Stimulated activated CD4-positive, alpha-beta T cell treated with anti-CD3 and anti-CD28 coated beads, Interleukin-2, amount 100 ng/mL, for 24 hours (primary cell): ENCODE data around the gene NCAPD2.

Experiments
- DNase-seq, 2 donors: peaks; one replicate each; pipeline ENCODE4 v3.0.0-alpha.2; 2020

The NCAPD2 gene

DNA sequence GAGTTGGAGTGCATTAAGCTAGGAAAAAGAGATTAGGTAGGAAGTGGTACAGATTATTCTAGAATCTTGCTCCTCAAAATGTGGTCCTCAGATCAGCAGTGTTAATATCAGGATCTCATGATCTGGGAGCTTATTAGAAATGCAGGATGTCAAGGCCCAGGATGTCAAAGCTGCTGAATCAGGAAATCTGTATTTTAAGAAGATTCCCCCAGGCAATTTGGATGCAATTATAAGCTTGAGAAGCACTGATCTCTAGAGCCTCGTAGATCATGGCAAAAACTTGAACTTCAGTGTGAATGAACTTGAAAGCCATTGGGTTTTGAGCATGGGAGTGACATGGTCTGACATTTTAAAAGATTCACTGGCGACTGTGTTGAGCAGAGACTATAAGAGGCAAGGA lies 6.6 kb downstream of the NCAPD2 start:
- DNase-seq = no peak

DNA sequence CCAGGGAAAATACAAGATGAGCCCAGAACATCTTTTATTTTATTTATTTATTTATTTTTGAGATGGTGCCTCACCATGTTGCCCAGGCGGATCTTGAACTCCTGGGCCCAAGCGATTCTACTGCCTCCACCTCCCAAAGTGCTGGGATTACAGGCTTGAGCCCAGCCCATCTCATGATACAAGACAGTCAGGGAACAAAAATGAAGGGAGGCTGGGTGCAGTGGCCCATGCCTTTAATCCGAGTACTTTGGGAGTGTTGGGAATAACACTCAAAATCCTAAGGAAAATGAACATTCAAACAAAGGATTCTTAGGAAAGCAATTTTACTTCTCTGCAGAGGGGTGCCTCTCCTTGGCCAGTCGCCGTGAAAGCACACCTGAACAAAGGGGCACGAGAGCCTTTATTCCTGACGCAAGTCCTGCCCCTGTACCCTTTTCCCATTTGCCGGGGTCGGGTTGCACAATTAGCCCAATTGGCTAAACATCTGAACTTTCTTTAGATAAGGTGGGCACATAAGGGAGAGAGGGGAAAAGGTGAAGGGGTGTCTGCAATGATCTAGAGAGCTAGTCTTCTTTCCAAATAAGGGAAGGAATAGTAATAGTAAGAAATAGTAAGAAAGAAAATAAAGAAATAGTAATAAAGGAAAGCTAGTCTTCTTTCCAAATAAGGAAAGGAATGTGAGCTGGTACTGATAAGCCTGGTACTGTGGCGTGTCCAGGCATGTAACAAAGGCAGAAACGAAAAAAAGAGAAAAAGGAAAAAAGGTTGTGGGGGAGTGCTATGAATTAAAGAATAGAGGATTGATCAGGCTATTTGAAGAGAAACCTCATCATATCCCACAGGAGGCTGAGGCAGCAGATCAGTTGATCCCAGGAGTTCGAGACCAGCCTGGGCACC lies 13.4 kb downstream of the NCAPD2 start:
- no peak for DNase-seq

DNA sequence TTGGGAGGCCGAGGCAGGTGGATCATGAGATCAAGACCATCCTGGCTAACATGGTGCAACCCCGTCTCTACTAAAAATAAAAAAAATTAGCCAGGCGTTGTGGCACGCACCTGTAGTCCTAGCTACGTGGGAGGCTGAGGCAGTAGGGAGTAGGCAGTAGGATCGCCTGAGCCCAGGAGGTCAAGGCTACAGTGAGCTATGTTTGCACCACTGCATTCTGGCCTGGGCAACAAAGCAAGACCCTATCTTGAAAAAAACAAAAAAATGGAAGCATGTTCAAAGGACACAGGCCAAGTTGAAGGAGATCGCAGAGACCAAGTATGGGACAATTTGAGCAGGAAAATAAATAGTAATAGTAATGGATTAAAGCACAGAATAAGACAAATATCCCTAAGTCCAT lies 14.2 kb downstream of the NCAPD2 start:
- DNase-seq = no peak

GRCh38 chr12:6520186-6520585 lies 26.3 kb downstream of the NCAPD2 start:
- no peak for DNase-seq

DNA sequence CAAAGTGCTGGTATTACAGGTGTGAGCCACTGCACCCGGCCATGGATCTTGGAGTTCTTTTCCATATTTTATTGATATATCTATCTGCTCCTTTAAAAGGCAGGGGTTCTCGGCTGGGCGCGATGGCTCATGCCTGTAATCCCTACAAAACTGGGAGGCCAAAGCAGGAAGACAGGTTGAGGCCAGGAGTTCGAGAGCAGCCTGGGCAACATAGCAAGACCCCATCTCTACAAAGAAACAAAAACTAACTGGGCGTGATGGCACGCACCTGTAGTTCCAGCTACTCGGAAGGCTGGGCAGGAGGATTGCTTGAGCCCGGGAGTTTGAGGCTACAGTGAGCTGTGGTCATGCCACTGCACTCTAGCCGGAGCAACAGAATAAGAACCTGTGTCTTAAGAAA lies 28.3 kb downstream of the NCAPD2 start:
- DNase-seq = no peak

DNA sequence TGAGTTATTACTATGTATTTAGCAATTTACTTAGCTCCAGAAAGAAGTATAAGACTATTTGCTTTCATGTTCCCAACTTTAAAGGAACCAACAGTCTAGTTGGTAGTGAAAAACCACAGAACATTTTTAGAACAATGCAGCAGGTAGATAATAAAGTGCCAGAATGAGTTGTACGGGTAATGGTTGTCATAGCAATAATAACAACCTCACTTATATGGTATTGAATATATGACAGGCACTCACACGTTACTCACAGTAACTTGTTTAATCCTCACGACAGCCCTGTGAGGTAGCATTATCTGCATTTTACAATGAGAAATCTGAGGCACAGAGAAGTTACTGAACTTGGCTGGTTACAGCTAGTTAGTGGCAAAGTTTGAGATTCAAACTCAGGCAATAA lies 29.8 kb downstream of the NCAPD2 start:
- DNase-seq = no peak

DNA sequence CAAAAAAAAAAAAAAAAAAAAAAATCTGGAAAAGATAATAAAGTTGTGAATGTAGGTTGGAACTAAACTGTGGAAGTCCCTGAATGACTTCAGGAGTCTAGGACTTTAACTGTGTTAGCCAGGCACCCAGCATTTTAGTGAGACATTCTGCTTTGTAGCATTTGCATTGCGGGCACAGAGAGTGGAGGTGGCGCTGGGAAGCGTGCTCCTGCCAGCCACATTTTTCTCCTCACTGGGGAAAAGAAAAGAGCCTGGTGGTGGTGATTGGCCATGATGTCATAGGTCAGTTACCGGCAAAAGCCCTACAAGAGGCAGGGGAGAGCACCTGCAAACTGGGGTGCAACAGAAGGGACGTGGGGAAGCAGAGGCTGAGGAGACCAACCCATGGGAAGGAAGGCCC lies 30.7 kb downstream of the NCAPD2 start:
- DNase-seq = no peak

- DNase-seq = no peak
Observed at GRCh38 chr12:6526201-6526600, 32.3 kb downstream of the NCAPD2 start.

GRCh38 chr12:6526766-6527525 lies 33.0 kb downstream of the NCAPD2 start:
- DNase-seq = no peak

DNA sequence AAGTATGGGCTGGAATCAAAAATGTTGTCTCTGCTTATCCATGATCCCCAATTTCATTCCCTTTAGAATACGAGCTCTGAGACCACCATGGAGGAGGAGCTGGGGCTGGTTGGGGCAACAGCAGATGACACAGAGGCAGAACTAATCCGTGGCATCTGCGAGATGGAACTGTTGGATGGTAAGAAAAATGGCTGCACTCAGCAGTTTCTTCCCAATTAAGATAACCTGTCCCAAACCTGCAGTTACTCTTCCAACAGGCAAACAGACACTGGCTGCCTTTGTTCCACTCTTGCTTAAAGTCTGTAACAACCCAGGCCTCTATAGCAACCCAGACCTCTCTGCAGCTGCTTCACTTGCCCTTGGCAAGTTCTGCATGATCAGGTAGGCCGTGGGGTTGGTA lies 33.8 kb downstream of the NCAPD2 start:
- no peak for DNase-seq

DNA sequence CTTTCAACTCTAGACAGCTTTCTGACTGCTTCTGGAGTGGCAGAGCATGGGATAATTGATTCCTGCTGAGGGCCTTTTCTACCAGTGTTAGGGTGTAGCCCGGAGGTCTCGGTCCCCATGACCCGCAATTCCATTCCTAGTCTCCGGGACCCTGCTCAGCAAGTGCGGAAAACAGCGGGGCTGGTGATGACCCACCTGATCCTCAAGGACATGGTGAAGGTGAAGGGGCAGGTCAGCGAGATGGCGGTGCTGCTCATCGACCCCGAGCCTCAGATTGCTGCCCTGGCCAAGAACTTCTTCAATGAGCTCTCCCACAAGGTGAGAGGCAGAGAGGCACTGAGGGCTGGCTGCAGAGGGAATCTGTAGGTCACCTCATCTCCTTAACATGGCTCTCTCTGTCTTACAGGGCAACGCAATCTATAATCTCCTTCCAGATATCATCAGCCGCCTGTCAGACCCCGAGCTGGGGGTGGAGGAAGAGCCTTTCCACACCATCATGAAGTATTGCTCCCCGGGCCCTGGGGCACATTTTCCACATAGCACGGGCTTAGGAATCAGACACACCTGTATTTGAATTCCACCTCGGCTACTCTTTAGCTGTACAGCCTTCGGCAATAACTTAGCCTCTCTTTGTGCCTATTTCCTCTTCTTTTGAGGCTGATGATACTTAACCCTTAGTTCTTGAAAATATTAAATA lies 34.8 kb downstream of the NCAPD2 start:
- no peak for DNase-seq

- DNase-seq = no peak
Observed at GRCh38 chr12:6529291-6529737, 35.4 kb downstream of the NCAPD2 start.

- DNase-seq = no peak
Observed at GRCh38 chr12:6530576-6531260, 36.8 kb downstream of the NCAPD2 start.

DNA sequence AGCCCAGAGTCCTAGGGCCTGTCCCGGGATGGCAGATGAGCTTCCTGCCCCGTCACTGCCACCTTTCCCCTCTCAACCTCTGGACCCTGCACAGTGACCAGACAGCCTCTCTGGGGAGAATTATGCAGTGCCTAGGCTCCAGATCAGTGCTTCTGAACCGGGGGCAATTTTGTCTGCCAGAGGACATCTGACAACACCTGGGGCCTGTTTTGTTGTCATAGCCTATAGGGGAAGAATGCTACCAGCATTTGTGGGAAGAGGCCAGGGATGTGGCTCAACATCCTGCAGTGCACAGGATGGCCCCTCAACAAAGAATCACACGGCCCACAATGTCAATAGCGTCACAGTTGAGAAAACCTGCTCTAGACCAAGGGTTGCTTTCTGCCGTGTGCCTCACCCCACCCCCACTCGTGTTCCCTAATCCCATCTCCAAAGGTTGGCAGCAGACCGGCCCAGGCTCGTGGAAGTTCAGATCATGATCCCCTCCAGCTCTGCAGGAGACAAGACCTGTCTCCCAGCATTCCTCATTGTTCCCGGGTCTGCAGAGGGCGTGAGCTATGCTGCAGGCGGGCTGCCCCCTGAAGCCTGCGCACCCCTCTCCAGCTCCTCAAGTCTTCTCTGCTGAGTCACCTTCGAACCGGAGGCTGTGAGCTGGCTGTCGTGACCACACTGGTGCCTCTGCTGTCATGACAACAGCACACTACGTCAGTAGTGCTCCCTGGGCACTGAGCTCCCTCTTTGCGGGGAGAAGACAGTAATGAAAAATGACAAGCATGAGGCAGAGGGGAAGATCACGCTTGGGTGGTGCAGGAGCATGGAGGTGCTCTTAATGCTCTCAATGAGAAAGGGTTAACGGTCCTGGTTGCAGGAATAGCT lies 38.4 kb downstream of the NCAPD2 start:
- peak; percentile 83 to 84 for DNase-seq

DNA sequence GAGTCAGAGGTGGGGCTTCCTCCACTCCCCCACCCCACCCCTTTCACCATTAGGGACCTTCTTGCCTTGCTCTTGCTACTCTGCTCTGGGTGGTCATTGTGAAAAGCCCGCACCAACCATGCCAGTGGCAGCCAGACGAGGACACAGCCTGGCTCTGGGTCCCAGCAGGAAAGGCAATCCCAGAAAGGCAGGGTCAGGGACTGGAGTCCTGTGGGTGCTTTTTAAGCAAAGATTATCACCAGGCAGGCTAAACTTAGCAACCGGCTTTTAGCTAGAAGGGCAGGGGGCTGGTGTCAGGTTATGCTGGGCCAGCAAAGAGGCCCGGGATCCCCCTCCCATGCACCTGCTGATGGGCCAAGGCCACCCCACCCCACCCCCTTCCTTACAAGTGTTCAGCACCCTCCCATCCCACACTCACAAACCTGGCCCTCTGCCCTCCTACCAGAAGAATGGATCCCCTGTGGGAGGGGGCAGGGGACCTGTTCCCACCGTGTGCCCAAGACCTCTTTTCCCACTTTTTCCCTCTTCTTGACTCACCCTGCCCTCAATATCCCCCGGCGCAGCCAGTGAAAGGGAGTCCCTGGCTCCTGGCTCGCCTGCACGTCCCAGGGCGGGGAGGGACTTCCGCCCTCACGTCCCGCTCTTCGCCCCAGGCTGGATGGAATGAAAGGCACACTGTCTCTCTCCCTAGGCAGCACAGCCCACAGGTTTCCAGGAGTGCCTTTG lies 39.2 kb downstream of the NCAPD2 start:
- DNase-seq = peak; percentile 58 to 73

GRCh38 chr12:6533653-6533922 lies 39.7 kb downstream of the NCAPD2 start:
- no peak for DNase-seq

- peak; percentile 90 to 91 for DNase-seq
Observed at GRCh38 chr12:6533923-6534694, 40.2 kb downstream of the NCAPD2 start, which contains the start of gene GAPDH. Gene GAPDH (plus strand): TSS chr12:6534517. CDS start chr12:6534833, 316 bp downstream.

- no peak for DNase-seq
Observed at GRCh38 chr12:6534695-6534944, 40.7 kb downstream of the NCAPD2 start.

GRCh38 chr12:6534945-6535696 lies 41.2 kb downstream of the NCAPD2 start:
- DNase-seq = peak; percentile 78 to 83

DNA sequence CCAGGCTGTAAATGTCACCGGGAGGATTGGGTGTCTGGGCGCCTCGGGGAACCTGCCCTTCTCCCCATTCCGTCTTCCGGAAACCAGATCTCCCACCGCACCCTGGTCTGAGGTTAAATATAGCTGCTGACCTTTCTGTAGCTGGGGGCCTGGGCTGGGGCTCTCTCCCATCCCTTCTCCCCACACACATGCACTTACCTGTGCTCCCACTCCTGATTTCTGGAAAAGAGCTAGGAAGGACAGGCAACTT lies 41.7 kb downstream of the NCAPD2 start:
- no peak for DNase-seq
